Kidney epithelial cell (primary cell): ENCODE results near the gene ACTN1. TPM values are rescaled to one million over a fixed set of nuclear protein-coding genes. Genes with fewer than 3 reads are reported as not detected.
A peak's percentile ranks its signal among the peaks of the same experiment; 100 is the strongest.

Experiments
- DNase-seq: peaks from one replicate; pipeline ENCODE4 v3.0.0-alpha.2; 2010; ENCODE audit warnings: low read depth
- H3K27me3 ChIP-seq: 2 replicates; pipeline ENCODE4 v1.6.0; 2011; ENCODE audit warnings: low read length; ENCODE audit not compliant: control insufficient read depth, insufficient read depth
- H3K36me3 ChIP-seq: 2 replicates; pipeline ENCODE4 v1.5.1; 2011; ENCODE audit warnings: low read length; ENCODE audit not compliant: control insufficient read depth, insufficient read depth
- H3K4me3 ChIP-seq: 2 replicates; pipeline ENCODE4 v1.5.1; 2011; ENCODE audit warnings: low read depth, mild to moderate bottlenecking, control low read depth, low read length
- total RNA-seq: library from RNA; depleted of rRNA; stranded (reverse); fragments of >200 nt; gene quantifications from 2 replicates; pipeline ENCODE4 v1.2.3, GENCODE V29; 2015
- TF ChIP-seq, protein P1 (sequence below): IDR thresholded peaks from 2 replicates; pipeline ENCODE4 v1.5.1; 2011; ENCODE audit warnings: mild to moderate bottlenecking, moderate library complexity, low read length, control low read depth, inconsistent platforms; ENCODE audit not compliant: insufficient read depth, poor library complexity, severe bottlenecking

ACTN1 gene
- total RNA-seq, 1 donor from 2014 or later, result 627 TPM

DNA sequence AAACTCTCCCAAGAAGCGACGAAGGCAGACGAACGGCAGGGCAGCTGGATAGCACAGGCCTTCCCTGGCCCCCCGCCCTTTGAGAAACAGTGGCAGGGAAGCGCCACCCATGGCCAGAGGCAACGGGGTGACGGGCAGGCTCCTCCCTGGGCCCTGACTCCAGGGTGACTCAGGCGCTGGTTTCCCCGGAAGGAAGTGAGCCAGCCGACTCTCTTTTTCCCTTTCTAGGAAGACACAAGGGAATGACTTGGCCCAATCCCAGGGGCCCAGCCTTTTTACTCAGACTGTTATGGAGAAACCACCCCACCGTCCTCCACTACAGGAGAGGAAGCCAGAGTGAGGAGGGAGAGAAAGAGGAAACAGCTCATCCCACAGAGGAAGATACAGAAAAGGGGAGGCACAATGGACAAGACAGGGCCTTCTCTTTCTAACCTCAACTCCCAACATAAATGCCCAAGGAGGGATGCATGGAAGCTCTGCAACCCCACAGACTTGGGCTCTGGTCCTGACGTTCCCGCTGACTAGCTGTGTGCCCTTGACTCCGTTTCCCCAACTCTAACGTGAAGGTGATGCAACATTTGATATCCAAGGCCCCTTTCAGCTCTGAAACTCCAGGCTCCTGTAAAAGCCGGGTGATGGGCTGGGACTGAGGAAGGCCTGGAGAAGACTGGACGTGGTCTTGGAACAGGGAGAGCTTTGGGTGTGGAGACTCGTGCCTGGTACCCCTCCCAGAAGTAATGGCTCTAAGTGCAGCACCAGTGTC lies 27.9 kb downstream of the ACTN1 start:
- H3K27me3 ChIP-seq, result no peaks in the 10 kb centered on the region
- peak; percentile 87 for DNase-seq
- TF ChIP-seq, protein P1, sequence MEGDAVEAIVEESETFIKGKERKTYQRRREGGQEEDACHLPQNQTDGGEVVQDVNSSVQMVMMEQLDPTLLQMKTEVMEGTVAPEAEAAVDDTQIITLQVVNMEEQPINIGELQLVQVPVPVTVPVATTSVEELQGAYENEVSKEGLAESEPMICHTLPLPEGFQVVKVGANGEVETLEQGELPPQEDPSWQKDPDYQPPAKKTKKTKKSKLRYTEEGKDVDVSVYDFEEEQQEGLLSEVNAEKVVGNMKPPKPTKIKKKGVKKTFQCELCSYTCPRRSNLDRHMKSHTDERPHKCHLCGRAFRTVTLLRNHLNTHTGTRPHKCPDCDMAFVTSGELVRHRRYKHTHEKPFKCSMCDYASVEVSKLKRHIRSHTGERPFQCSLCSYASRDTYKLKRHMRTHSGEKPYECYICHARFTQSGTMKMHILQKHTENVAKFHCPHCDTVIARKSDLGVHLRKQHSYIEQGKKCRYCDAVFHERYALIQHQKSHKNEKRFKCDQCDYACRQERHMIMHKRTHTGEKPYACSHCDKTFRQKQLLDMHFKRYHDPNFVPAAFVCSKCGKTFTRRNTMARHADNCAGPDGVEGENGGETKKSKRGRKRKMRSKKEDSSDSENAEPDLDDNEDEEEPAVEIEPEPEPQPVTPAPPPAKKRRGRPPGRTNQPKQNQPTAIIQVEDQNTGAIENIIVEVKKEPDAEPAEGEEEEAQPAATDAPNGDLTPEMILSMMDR, result no peak
- H3K36me3 ChIP-seq, result no peaks in the 10 kb centered on the region
- no peak overlapping the region for H3K4me3 ChIP-seq

DNA sequence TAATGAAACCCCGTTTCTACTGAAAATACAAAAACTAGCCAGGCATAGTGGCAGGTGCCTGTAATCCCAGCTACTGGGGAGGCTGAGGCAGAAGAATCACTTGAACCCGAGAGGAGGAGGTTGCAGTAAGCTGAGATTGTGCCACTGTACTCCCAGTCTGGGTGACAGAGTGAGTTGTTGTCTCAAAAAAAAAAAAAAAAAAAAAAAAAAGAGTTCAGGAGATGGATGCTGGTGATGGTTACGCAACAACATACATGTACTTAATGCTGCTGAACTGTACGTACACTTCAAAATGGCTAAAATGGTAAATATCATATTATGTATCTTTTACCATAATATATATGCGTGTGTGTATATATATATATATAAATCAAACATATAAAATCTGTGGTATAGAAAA lies 29.0 kb downstream of the ACTN1 start:
- no peaks in the 10 kb centered on the region for H3K36me3 ChIP-seq
- no peaks in the 10 kb centered on the region for H3K27me3 ChIP-seq
- no peak overlapping the region for H3K4me3 ChIP-seq
- TF ChIP-seq, protein P1, result no peak
- DNase-seq, result no peak

- no peak overlapping the region for H3K4me3 ChIP-seq
- TF ChIP-seq, protein P1, result no peak
- no peaks in the 10 kb centered on the region for H3K36me3 ChIP-seq
- H3K27me3 ChIP-seq, result no peaks in the 10 kb centered on the region
- no peak for DNase-seq
Measured at GRCh38 chr14:68949601-68949965, 29.5 kb downstream of the ACTN1 start.

GRCh38 chr14:68948686-68949600 lies 30.2 kb downstream of the ACTN1 start:
- no peak overlapping the region for H3K4me3 ChIP-seq
- TF ChIP-seq, protein P1, result no peak
- no peak for DNase-seq
- no peaks in the 10 kb centered on the region for H3K27me3 ChIP-seq
- no peaks in the 10 kb centered on the region for H3K36me3 ChIP-seq

- no peaks in the 10 kb centered on the region for H3K36me3 ChIP-seq
Measured at GRCh38 chr14:68947802-68948201, 31.3 kb downstream of the ACTN1 start.

More at GRCh38 chr14:68947802-68948201, 31.3 kb downstream of the ACTN1 start:
- H3K4me3 ChIP-seq, result no peak overlapping the region
- H3K27me3 ChIP-seq, result no peaks in the 10 kb centered on the region
- DNase-seq, result no peak
- TF ChIP-seq, protein P1, result no peak
